ENCODE measurements around the gene SYT1. TPM values are rescaled to one million over a fixed set of nuclear protein-coding genes. Genes with fewer than 3 reads are reported as not detected.

The SYT1 gene
- total RNA-seq, 1 experiment from 2014 or later = 1.3 TPM

GRCh38 chr12:78938341-78939084, 73.9 kb downstream of the SYT1 start:
- H3K27ac Mint-ChIP-seq (ENCODE audit: unreplicated experiment) = peak overlapping the region; percentile 11
- DNase-seq = no peak

GRCh38 chr12:78949532-78949931, 85.0 kb downstream of the SYT1 start:
- H3K27ac Mint-ChIP-seq (ENCODE audit: unreplicated experiment) = no peak overlapping the region

More at GRCh38 chr12:78938341-78939084, 73.9 kb downstream of the SYT1 start:
- peaks cover 11% of the 10 kb centered on the region for H3K4me1 Mint-ChIP-seq (ENCODE audit: low read depth, unreplicated experiment)
- no peaks in the 10 kb centered on the region for H3K27me3 Mint-ChIP-seq (ENCODE audit: unreplicated experiment)
- H3K9me3 Mint-ChIP-seq (ENCODE audit: low read depth, unreplicated experiment) = peaks cover 6% of the 10 kb centered on the region
- H3K36me3 Mint-ChIP-seq (ENCODE audit: insufficient read depth, unreplicated experiment) = no peaks in the 10 kb centered on the region
- intact Hi-C loops (cut with micrococcal nuclease; ENCODE audit: unreplicated experiment) = no loop called here
- H3K4me3 Mint-ChIP-seq (ENCODE audit: low read depth, unreplicated experiment) = no peak overlapping the region
- CTCF ChIA-PET = interaction anchor here (0.5 to 0.7 kb wide), 3 partner anchors 16 to 338 kb away, joined by 3 read pairs; partner anchors contain the start of gene SYT1
- BruUV-seq (replicated peaks) = no TSS peak
- TF ChIP-seq CTCF (IDR thresholded peaks at IDR 0.05; ENCODE audit: unreplicated experiment) = no peak

GRCh38 chr12:78951803-78952551, 87.4 kb downstream of the SYT1 start:
- H3K4me3 Mint-ChIP-seq (ENCODE audit: low read depth, unreplicated experiment) = no peak overlapping the region
- no peaks in the 10 kb centered on the region for H3K4me1 Mint-ChIP-seq (ENCODE audit: low read depth, unreplicated experiment)
- intact Hi-C loops (cut with micrococcal nuclease; ENCODE audit: unreplicated experiment) = no loop called here
- BruUV-seq (replicated peaks) = no TSS peak
- no peak overlapping the region for H3K27ac Mint-ChIP-seq (ENCODE audit: unreplicated experiment)
- no peaks in the 10 kb centered on the region for H3K36me3 Mint-ChIP-seq (ENCODE audit: insufficient read depth, unreplicated experiment)
- CTCF ChIA-PET = no interaction called here
- H3K9me3 Mint-ChIP-seq (ENCODE audit: low read depth, unreplicated experiment) = peaks cover 8% of the 10 kb centered on the region
- DNase-seq = no peak
- H3K27me3 Mint-ChIP-seq (ENCODE audit: unreplicated experiment) = no peaks in the 10 kb centered on the region
- TF ChIP-seq CTCF (IDR thresholded peaks at IDR 0.05; ENCODE audit: unreplicated experiment) = no peak

More at GRCh38 chr12:78949532-78949931, 85.0 kb downstream of the SYT1 start:
- Mint-ChIP-seq H3K9me3 (ENCODE audit: low read depth, unreplicated experiment) (peaks cover 9% of the 10 kb centered on the region), H3K4me1 (ENCODE audit: low read depth, unreplicated experiment) (no peaks in the 10 kb centered on the region), H3K4me3 (ENCODE audit: low read depth, unreplicated experiment) (no peak overlapping the region), H3K27me3 (ENCODE audit: unreplicated experiment) (no peaks in the 10 kb centered on the region), H3K36me3 (ENCODE audit: insufficient read depth, unreplicated experiment) (no peaks in the 10 kb centered on the region)
- intact Hi-C loops (cut with micrococcal nuclease; ENCODE audit: unreplicated experiment) = no loop called here
- TF ChIP-seq CTCF (IDR thresholded peaks at IDR 0.05; ENCODE audit: unreplicated experiment) = no peak
- CTCF ChIA-PET = no interaction called here
- no TSS peak for BruUV-seq (replicated peaks)
- DNase-seq = no peak

- intact Hi-C loops (cut with micrococcal nuclease; ENCODE audit: unreplicated experiment) = no loop called here
- Mint-ChIP-seq H3K27me3 (ENCODE audit: unreplicated experiment) (no peaks in the 10 kb centered on the region), H3K27ac (ENCODE audit: unreplicated experiment) (no peak overlapping the region), H3K36me3 (ENCODE audit: insufficient read depth, unreplicated experiment) (no peaks in the 10 kb centered on the region), H3K4me1 (ENCODE audit: low read depth, unreplicated experiment) (no peaks in the 10 kb centered on the region), H3K4me3 (ENCODE audit: low read depth, unreplicated experiment) (no peak overlapping the region), H3K9me3 (ENCODE audit: low read depth, unreplicated experiment) (peaks cover 8% of the 10 kb centered on the region)
- no TSS peak for BruUV-seq (replicated peaks)
- DNase-seq = no peak
- TF ChIP-seq CTCF (IDR thresholded peaks at IDR 0.05; ENCODE audit: unreplicated experiment) = no peak
- CTCF ChIA-PET = no interaction called here
These were observed 88.0 kb downstream of the SYT1 start for GRCh38 chr12:78952552-78952929.

Data from Calu3 (cell line).